NT2/D1 (cell line): ENCODE results near the gene RAB17.

Source experiments
- SUZ12 ChIP-seq: IDR thresholded peaks from 2 replicates; pipeline ENCODE4 v1.6.1; 2011; ENCODE audit not compliant: insufficient read length, insufficient read depth; ENCODE audit errors: extremely low read depth
- YY1 ChIP-seq: IDR thresholded peaks from 2 replicates; pipeline ENCODE4 v1.6.1; 2011; ENCODE audit not compliant: insufficient read length, insufficient read depth
- ZNF274 ChIP-seq: IDR thresholded peaks from 2 replicates; pipeline ENCODE4 v1.6.1; 2011; ENCODE audit warnings: mild to moderate bottlenecking, low read depth, low read length

- TF ChIP-seq ZNF274 (no peak), YY1 (no peak), SUZ12 (no peak)
Observed at GRCh38 chr2:237626813-237627440, 36.4 kb upstream of the RAB17 start.
